Lower lobe of right lung (tissue), 2 donors: Measurements from ENCODE around the gene FURIN. TPM values are rescaled to one million over a fixed set of nuclear protein-coding genes. Genes with fewer than 3 reads are reported as not detected.

Experiments used
- ATAC-seq, 2 donors: fragments of 200-7000 bp; cut with Tn5 transposase; one replicate each; pipeline ENCODE4 v1.9.1; 2020 to 2022; ENCODE audit warnings: mild to moderate bottlenecking in 2 of 2, moderate library complexity in 2 of 2
- DNase-seq: peaks from one replicate; pipeline ENCODE4 v3.0.0-alpha.2; 2020
- H3K27ac ChIP-seq: fragments of 200-600 bp; one replicate; pipeline ENCODE4 v1.8.0; 2022
- H3K27me3 ChIP-seq: fragments of 200-600 bp; one replicate; pipeline ENCODE4 v1.8.0; 2022; ENCODE audit warnings: low read depth
- H3K36me3 ChIP-seq: fragments of 200-600 bp; one replicate; pipeline ENCODE4 v1.8.0; 2022; ENCODE audit warnings: mild to moderate bottlenecking
- H3K4me1 ChIP-seq: fragments of 200-600 bp; one replicate; pipeline ENCODE4 v1.8.0; 2022
- H3K4me3 ChIP-seq: fragments of 200-600 bp; one replicate; pipeline ENCODE4 v1.8.0; 2022; ENCODE audit warnings: mild to moderate bottlenecking
- H3K9me3 ChIP-seq: fragments of 200-600 bp; one replicate; pipeline ENCODE4 v1.8.0; 2022
- intact Hi-C: fragments of 100-400 bp; cut with DNase I; formaldehyde crosslinking; loops from one replicate; pipeline ENCODE4 v1.11.0; 2022
- long read RNA-seq: library from polyadenylated mRNA; unstranded; transcript quantifications from one replicate; pipeline ENCODE4 v2.0.0, GENCODE V29; 2021
- total RNA-seq: library from RNA; stranded (reverse); fragmentation: NEBNext Ultra II Directional; extraction: Animal tissue kit (Norgen Biotek cat#: 25700); gene quantifications from one replicate; pipeline ENCODE4 v1.2.1, GENCODE V29; 2021
- TF ChIP-seq, protein P1 (sequence below): fragments of 200-600 bp; IDR thresholded peaks from one replicate; pipeline ENCODE4 v1.8.0; 2022; ENCODE audit warnings: antibody characterized with exemption, mild to moderate bottlenecking
- donor health status: DM: no; HTN: yes; CAD: no; lungs with severe emphysema.

FURIN gene
- total RNA-seq, result 86.5 TPM
- long read RNA-seq, full-length matches to known transcripts, result 9 of 112 reads
- long read RNA-seq, partial matches to known transcripts, result 35 of 112 reads
- long read RNA-seq, other reads (novel, unspliced or antisense), result 68 of 112 reads

DNA sequence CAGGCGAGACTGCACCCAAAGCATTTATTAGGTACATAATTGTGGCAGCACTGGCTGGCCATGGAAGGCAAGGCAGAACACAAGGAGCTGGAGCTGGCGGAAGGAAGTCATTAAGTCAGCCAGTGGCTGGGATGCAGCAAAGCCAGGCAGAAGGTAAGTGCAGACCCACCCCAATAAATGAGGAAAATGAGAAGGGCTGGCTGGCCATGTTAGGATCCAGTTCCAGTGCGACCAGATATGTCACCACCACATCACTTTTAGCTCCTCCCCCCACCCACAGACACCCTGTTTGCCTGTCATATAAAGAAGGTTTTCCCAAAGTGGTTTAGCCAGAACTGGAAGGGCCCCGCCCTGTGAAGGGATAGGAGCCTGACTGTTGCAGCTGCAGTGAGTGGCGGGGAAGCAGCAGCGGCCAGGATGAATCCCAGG, at the start of gene FURIN:
TSS of gene FURIN (plus strand) at position 328 of the 429 bp plus-strand sequence. CDS start 7,153 bp downstream, outside the sequence.
- Histone ChIP-seq H3K9me3 (no peaks in the 10 kb centered on the region), H3K27ac (peak within 1 kb of the TSS; percentile 98), H3K36me3 (no peaks in the 10 kb centered on the region), H3K27me3 (no peaks in the 10 kb centered on the region), H3K4me3 (no peak within 1 kb of the TSS), H3K4me1 (peaks cover 60% of the 10 kb centered on the region)
- ATAC-seq (no peak), DNase-seq (no peak)
- TF ChIP-seq, protein P1, sequence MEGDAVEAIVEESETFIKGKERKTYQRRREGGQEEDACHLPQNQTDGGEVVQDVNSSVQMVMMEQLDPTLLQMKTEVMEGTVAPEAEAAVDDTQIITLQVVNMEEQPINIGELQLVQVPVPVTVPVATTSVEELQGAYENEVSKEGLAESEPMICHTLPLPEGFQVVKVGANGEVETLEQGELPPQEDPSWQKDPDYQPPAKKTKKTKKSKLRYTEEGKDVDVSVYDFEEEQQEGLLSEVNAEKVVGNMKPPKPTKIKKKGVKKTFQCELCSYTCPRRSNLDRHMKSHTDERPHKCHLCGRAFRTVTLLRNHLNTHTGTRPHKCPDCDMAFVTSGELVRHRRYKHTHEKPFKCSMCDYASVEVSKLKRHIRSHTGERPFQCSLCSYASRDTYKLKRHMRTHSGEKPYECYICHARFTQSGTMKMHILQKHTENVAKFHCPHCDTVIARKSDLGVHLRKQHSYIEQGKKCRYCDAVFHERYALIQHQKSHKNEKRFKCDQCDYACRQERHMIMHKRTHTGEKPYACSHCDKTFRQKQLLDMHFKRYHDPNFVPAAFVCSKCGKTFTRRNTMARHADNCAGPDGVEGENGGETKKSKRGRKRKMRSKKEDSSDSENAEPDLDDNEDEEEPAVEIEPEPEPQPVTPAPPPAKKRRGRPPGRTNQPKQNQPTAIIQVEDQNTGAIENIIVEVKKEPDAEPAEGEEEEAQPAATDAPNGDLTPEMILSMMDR, result no peak
- intact Hi-C loops, result no loop called here

DNA sequence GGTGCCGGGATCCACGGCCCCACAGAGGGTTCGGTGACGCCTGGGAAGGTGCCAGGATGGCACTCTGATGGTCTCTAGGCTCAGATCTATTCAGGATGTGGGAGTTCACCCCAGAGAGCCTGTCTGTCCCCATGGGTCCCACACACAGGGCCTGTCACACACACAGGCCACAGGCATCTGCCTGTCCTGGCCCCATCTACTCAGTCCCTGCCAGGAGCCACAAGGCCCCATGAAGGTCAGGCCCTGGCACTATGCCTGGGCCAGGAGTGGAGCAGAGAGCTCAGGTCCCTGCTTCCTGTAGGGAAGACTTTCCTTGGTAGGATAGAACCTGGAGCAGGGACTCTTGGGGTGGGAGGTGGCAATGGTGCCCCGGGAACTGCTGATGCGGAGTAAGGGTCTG, 49.0 kb upstream of the FURIN start:
- ATAC-seq (peak in 1 of 2 donors; percentile 28), DNase-seq (no peak)
- Histone ChIP-seq H3K36me3 (no peaks in the 10 kb centered on the region), H3K27ac (no peak overlapping the region), H3K27me3 (no peaks in the 10 kb centered on the region), H3K9me3 (no peaks in the 10 kb centered on the region), H3K4me1 (no peaks in the 10 kb centered on the region), H3K4me3 (no peak overlapping the region)
- TF ChIP-seq, protein P1, result no peak
- intact Hi-C loops, result no loop called here

DNA sequence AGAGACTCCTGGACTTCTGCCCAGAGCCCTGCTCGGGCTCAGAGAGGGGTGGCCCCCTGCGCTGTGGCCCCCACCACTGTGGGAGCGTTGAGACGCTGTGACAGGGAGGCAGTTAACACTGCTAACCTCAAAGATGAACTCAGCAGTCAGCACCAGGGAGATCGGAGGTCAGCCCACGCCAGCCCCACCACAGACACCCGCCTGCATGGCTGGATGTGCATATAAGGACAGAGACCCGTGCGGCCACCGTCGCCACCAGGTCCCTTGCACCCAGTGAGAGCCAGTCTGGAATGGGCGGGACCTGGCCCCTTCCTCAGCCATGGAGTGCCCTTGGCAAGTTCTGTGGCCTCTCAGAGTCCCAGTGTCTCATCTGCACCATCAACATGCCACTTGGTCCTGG, 48.5 kb upstream of the FURIN start:
- no peak overlapping the region for H3K27ac ChIP-seq
- intact Hi-C loops, result no loop called here
- TF ChIP-seq, protein P1, result no peak
- H3K36me3 ChIP-seq, result no peaks in the 10 kb centered on the region
- no peak for DNase-seq
- H3K4me3 ChIP-seq, result no peak overlapping the region
- ATAC-seq, result peak in 1 of 2 donors; percentile 20
- no peaks in the 10 kb centered on the region for H3K4me1 ChIP-seq
- H3K27me3 ChIP-seq, result no peaks in the 10 kb centered on the region
- H3K9me3 ChIP-seq, result no peaks in the 10 kb centered on the region

DNA sequence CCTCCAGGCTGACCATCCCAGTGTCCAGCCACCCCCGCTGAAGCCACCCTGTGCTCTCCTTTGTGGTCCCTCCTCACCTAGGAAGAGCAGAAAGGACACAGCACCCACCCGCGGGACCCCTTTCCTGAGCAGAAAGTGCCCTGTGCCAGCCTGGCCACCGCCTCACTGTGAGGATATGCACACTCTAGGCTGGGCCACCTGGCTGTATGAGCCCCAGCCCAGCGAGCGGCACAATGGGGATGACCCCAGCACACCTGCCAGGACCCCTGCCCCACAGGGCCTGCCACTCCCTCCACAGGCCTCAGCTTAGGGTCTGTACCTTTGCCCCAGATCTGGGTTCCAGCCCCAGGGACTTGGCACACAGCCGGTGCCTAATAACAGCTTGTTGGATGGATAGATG, 47.9 kb upstream of the FURIN start:
- Histone ChIP-seq H3K4me3 (no peak overlapping the region), H3K9me3 (no peaks in the 10 kb centered on the region), H3K36me3 (no peaks in the 10 kb centered on the region), H3K27me3 (no peaks in the 10 kb centered on the region), H3K27ac (no peak overlapping the region), H3K4me1 (no peaks in the 10 kb centered on the region)
- intact Hi-C loops, result no loop called here
- DNase-seq (no peak), ATAC-seq (no peak)
- TF ChIP-seq, protein P1, result no peak

DNA sequence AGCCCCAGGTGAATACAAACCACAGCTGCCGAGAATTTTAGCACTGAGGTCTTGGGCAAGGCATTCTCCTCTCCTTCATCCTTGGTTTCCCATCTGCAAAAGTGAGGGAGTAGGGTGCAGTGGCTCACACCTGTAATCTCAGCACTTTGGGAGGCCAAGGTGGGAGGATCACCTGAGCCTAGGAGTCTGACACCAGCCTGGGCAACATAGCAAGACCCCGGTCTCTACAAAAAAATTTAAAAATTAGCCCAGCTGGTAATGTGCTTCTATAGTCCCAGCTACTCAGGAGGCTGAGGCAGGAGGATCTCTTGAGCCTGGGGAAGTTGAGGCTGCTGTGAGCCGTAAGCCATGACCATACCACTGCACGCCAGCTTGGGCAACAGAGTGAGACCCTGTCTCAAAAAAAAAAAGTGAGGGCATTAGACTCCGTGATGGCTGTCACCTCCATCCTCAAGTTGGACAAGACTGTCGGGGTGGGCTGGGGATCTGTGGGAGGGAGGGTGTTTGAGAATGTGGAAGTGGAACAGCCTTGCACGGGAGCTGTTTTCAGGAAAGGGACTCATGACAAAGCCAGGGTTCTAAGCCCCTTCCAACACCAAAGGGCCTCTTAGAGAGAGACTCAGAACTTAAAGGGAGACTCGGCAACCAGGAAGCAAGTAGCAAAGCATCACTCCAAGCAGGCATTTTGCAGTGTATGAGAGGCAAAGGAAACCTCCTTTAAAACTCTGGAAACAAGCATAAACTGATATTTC, 46.0 kb upstream of the FURIN start:
- no peak overlapping the region for H3K27ac ChIP-seq
- H3K36me3 ChIP-seq, result no peaks in the 10 kb centered on the region
- no peak for DNase-seq
- no peaks in the 10 kb centered on the region for H3K4me1 ChIP-seq
- no peak overlapping the region for H3K4me3 ChIP-seq
- no peaks in the 10 kb centered on the region for H3K9me3 ChIP-seq
- no peak for ATAC-seq
- TF ChIP-seq, protein P1, result no peak
- intact Hi-C loops, result no loop called here
- H3K27me3 ChIP-seq, result no peaks in the 10 kb centered on the region
